ENCODE data around the gene NHEJ1.

GRCh38 chr2:219037783-219038499 is 122.7 kb downstream of the NHEJ1 start:
- TF ChIP-seq CTCF (IDR thresholded peaks at IDR 0.05) (no peak), POLR2A (IDR thresholded peaks at IDR 0.05) (no peak)
